Fibroblast of pulmonary artery (primary cell): ENCODE measurements around the gene ZNF800.

ENCODE experiments used
- DNase-seq: peaks from one replicate; pipeline ENCODE4 v3.0.0-alpha.2; 2010; ENCODE audit warnings: low read depth
- H3K4me3 ChIP-seq: replicated peaks from 2 replicates; pipeline ENCODE4 v1.5.1; 2011; ENCODE audit warnings: low read depth, mild to moderate bottlenecking, control low read depth, low read length, moderate library complexity
- CTCF ChIP-seq: IDR thresholded peaks from 2 replicates; pipeline ENCODE4 v1.5.1; 2011; ENCODE audit warnings: mild to moderate bottlenecking, control low read depth, low read length, inconsistent platforms; ENCODE audit errors: missing control alignments

ZNF800 gene

GRCh38 chr7:127379642-127380041 lies 12.9 kb downstream of the ZNF800 start:
- no peak overlapping the region for H3K4me3 ChIP-seq
- DNase-seq, result no peak
- no peak for TF ChIP-seq CTCF

- no peak for DNase-seq
- H3K4me3 ChIP-seq, result no peak overlapping the region
- TF ChIP-seq CTCF, result no peak
These were observed 14.0 kb downstream of the ZNF800 start for GRCh38 chr7:127378537-127378936.

GRCh38 chr7:127377425-127377824 lies 15.1 kb downstream of the ZNF800 start:
- no peak for TF ChIP-seq CTCF
- DNase-seq, result no peak
- no peak overlapping the region for H3K4me3 ChIP-seq

- no peak overlapping the region for H3K4me3 ChIP-seq
- DNase-seq, result no peak
- TF ChIP-seq CTCF, result no peak
These were observed 16.9 kb downstream of the ZNF800 start for GRCh38 chr7:127375631-127376030.

- no peak for DNase-seq
- H3K4me3 ChIP-seq, result no peak overlapping the region
- no peak for TF ChIP-seq CTCF
These were observed 24.8 kb downstream of the ZNF800 start for GRCh38 chr7:127367679-127368078.

GRCh38 chr7:127366680-127367079 lies 25.8 kb downstream of the ZNF800 start:
- no peak for TF ChIP-seq CTCF
- H3K4me3 ChIP-seq, result no peak overlapping the region
- DNase-seq, result no peak

GRCh38 chr7:127365957-127366315 lies 26.6 kb downstream of the ZNF800 start:
- no peak overlapping the region for H3K4me3 ChIP-seq
- no peak for DNase-seq
- no peak for TF ChIP-seq CTCF
